IMR-90 (cell line): ENCODE data around the gene DNAH17. TPM values are rescaled to one million over a fixed set of nuclear protein-coding genes. Genes with fewer than 3 reads are reported as not detected.

Source experiments
- ATAC-seq: fragments of 200-7000 bp; cut with Tn5 transposase; 2 replicates; pipeline ENCODE4 v1.9.1; 2020; ENCODE audit warnings: low read depth, mild to moderate bottlenecking, moderate library complexity
- BruUV-seq: library from RNA; stranded (reverse); fragments of 400-500 nt; replicated peaks from 2 replicates; lab custom pipeline; 2021; lab: Mats Ljungman, UMichigan
- CTCF ChIA-PET: fragments of 300-600 bp; formaldehyde crosslinking; extraction: SDS; loops from one replicate; lab custom pipeline; 2021; ENCODE audit warnings: antibody characterized with exemption; lab: Yijun Ruan, JAX
- POLR2A ChIA-PET: fragments of 300-600 bp; sonication (Branson Sonifier 250); formaldehyde crosslinking; loops from one replicate; lab custom pipeline; 2022; ENCODE audit warnings: antibody characterized with exemption; ENCODE audit not compliant: unreplicated experiment; lab: Charles Lee
- DNase-seq: peaks from one replicate; pipeline ENCODE4 v3.0.0; 2013
- H2AFZ ChIP-seq: replicated peaks from 2 replicates; pipeline ENCODE3; 2013; ENCODE audit warnings: low read length, mild to moderate bottlenecking; ENCODE audit not compliant: poor library complexity
- H2AK5ac ChIP-seq: 2 replicates; pipeline ENCODE4 v1.6.1; 2013; ENCODE audit warnings: low read depth, low read length, inconsistent platforms
- H2AK9ac ChIP-seq: replicated peaks from 2 replicates; pipeline ENCODE3; 2013; ENCODE audit warnings: mild to moderate bottlenecking, low read depth, low read length, moderate library complexity; ENCODE audit not compliant: poor library complexity
- H2BK120ac ChIP-seq: 2 replicates; pipeline ENCODE4 v1.6.1; 2013; ENCODE audit warnings: low read depth, low read length, inconsistent platforms
- H2BK15ac ChIP-seq: 3 replicates; pipeline ENCODE4 v1.6.1; 2013; ENCODE audit warnings: low read depth, low read length, inconsistent platforms
- H2BK20ac ChIP-seq: 2 replicates; pipeline ENCODE4 v1.6.1; 2013; ENCODE audit warnings: low read depth, mild to moderate bottlenecking, inconsistent platforms, low read length, moderate library complexity
- H2BK5ac ChIP-seq: 2 replicates; pipeline ENCODE4 v1.6.1; 2013; ENCODE audit warnings: mild to moderate bottlenecking, low read depth, low read length, inconsistent platforms; ENCODE audit not compliant: poor library complexity, severe bottlenecking
- H3K14ac ChIP-seq: replicated peaks from 2 replicates; pipeline ENCODE4 v1.6.1; 2013; ENCODE audit warnings: low read depth, low read length, inconsistent platforms
- H3K18ac ChIP-seq: 2 replicates; pipeline ENCODE4 v1.6.1; 2013; ENCODE audit warnings: low read depth, low read length, control low read depth
- H3K23ac ChIP-seq: 2 replicates; pipeline ENCODE4 v1.6.1; 2013; ENCODE audit warnings: low read depth, low read length, inconsistent platforms
- H3K27ac ChIP-seq: 2 replicates; pipeline ENCODE4 v1.5.1; 2013; ENCODE audit warnings: mild to moderate bottlenecking, control low read depth, low read length; ENCODE audit not compliant: insufficient read depth
- H3K27me3 ChIP-seq: 2 replicates; pipeline ENCODE4 v1.6.1; 2013; ENCODE audit warnings: low read length; ENCODE audit not compliant: control insufficient read depth, insufficient read depth
- H3K36me3 ChIP-seq: 2 replicates; pipeline ENCODE4 v1.6.1; 2013; ENCODE audit warnings: low read length, mixed read lengths; ENCODE audit not compliant: control insufficient read depth, insufficient read depth
- H3K4ac ChIP-seq: 2 replicates; pipeline ENCODE4 v1.6.1; 2013; ENCODE audit warnings: low read depth, low read length, inconsistent platforms
- H3K4me1 ChIP-seq: 2 replicates; pipeline ENCODE4 v1.6.1; 2013; ENCODE audit warnings: low read length, mixed read lengths; ENCODE audit not compliant: control insufficient read depth, insufficient read depth
- H3K4me2 ChIP-seq: 2 replicates; pipeline ENCODE4 v1.6.1; 2013; ENCODE audit warnings: low read depth, mild to moderate bottlenecking, control low read depth, low read length, moderate library complexity
- H3K4me3 ChIP-seq: 2 replicates; pipeline ENCODE4 v1.5.1; 2013; ENCODE audit warnings: low read depth, mild to moderate bottlenecking, control low read depth, low read length, moderate library complexity; ENCODE audit not compliant: insufficient read depth
- H3K56ac ChIP-seq: 2 replicates; pipeline ENCODE4 v1.6.1; 2013; ENCODE audit warnings: low read length, inconsistent platforms; ENCODE audit not compliant: insufficient read depth; ENCODE audit errors: extremely low read depth
- H3K79me1 ChIP-seq, 2 experiments: 2 replicates each; pipeline ENCODE4 v1.6.1; 2013; ENCODE audit warnings: low read length in 2 of 2, inconsistent platforms in 1 of 2, low read depth in 1 of 2
- H3K9ac ChIP-seq: 2 replicates; pipeline ENCODE4 v1.6.1; 2013; ENCODE audit warnings: low read depth, low read length, control low read depth
- H3K9me1 ChIP-seq: 2 replicates; pipeline ENCODE4 v1.6.1; 2013; ENCODE audit warnings: low read length, inconsistent platforms; ENCODE audit not compliant: insufficient read depth
- H3K9me3 ChIP-seq: 2 replicates; pipeline ENCODE4 v1.6.1; 2013; ENCODE audit warnings: low read length; ENCODE audit not compliant: control insufficient read depth, insufficient read depth
- H4K20me1 ChIP-seq: 2 replicates; pipeline ENCODE4 v1.6.1; 2013; ENCODE audit warnings: low read length, inconsistent platforms; ENCODE audit not compliant: insufficient read depth
- H4K5ac ChIP-seq: 2 replicates; pipeline ENCODE4 v1.6.1; 2013; ENCODE audit warnings: mild to moderate bottlenecking, low read depth, low read length, control low read depth
- H4K8ac ChIP-seq, 2 experiments: 2 replicates each; pipeline ENCODE4 v1.6.1; 2013; ENCODE audit warnings: low read depth in 2 of 2, low read length in 2 of 2, control low read depth in 1 of 2, inconsistent platforms in 1 of 2
- H4K91ac ChIP-seq: 2 replicates; pipeline ENCODE4 v1.6.1; 2013; ENCODE audit warnings: low read depth, low read length, inconsistent platforms; ENCODE audit not compliant: insufficient read depth
- BHLHE40 ChIP-seq: fragments of 150-350 bp; IDR thresholded peaks from 2 replicates; pipeline ENCODE4 v1.6.1; 2016; ENCODE audit warnings: mild to moderate bottlenecking, low read depth, low read length
- CTCF ChIP-seq: conservative IDR thresholded peaks from 2 replicates; pipeline ENCODE4 v1.5.1; 2012; ENCODE audit warnings: mild to moderate bottlenecking, low read depth, low read length, improper control_type of control experiment
- FOS ChIP-seq: fragments of 150-350 bp; IDR thresholded peaks from 2 replicates; pipeline ENCODE4 v1.6.1; 2016; ENCODE audit warnings: low read depth, low read length
- MAFK ChIP-seq: IDR thresholded peaks from 2 replicates; pipeline ENCODE4 v1.6.1; 2012; ENCODE audit warnings: low read depth, low read length, improper control_type of control experiment
- NFE2L2 ChIP-seq: fragments of 150-350 bp; IDR thresholded peaks from 2 replicates; pipeline ENCODE4 v1.6.1; 2016; ENCODE audit warnings: low read depth, mild to moderate bottlenecking, low read length
- RFX5 ChIP-seq: IDR thresholded peaks from 2 replicates; pipeline ENCODE4 v1.8.0; 2012; ENCODE audit warnings: low read depth, mild to moderate bottlenecking, low read length, moderate library complexity
- WGBS, 2 experiments: methylation state at CpG; one replicate each; pipeline versions ENCODE4 v1.1.5 to v1.1.7; 2013; ENCODE audit warnings: missing lambda C conversion rate in 2 of 2; ENCODE audit not compliant: insufficient read length in 1 of 2; ENCODE audit errors: extremely low coverage in 2 of 2; 5-methylcytosine and 5-hydroxymethylcytosine counted together
- dilution Hi-C: fragments of 300-500 bp; cut with HindIII; formaldehyde crosslinking; loops from one replicate; pipeline ENCODE4 v1.14.3; 2018; ENCODE audit warnings: low sequenced_read_pairs; ENCODE audit not compliant: unreplicated experiment
- in situ Hi-C: fragments of 300-500 bp; cut with MboI; formaldehyde crosslinking; loops from 3 replicates; pipeline ENCODE4 v1.14.3; 2019; ENCODE audit warnings: low sequenced_read_pairs, inconsistent platforms, mixed read lengths
- intact Hi-C: fragments of 100-400 bp; cut with micrococcal nuclease; formaldehyde crosslinking; loops from 2 replicates; pipeline ENCODE4 v1.10.0; 2022
- polyA plus RNA-seq, 3 experiments: library from polyadenylated mRNA; depleted of rRNA; stranded (reverse); fragments of >200 nt; gene quantifications; 2 replicates each; pipeline ENCODE4 v1.2.3, GENCODE V29; 2012; ENCODE audit warnings: low replicate concordance in 1 of 3
- total RNA-seq: library from RNA; depleted of rRNA; stranded (reverse); fragments of >200 nt; gene quantifications from 2 replicates; pipeline ENCODE4 v1.2.3, GENCODE V29; 2012

Gene DNAH17
- total and polyA plus RNA-seq, 2 of the 4 experiments (the other 2 are of a cell fraction) = not detected

- H2BK20ac ChIP-seq = no peak overlapping the region
- H2BK15ac ChIP-seq = no peak overlapping the region
- no peak overlapping the region for H3K4me3 ChIP-seq
- CTCF ChIA-PET = no interaction called here
- H4K91ac ChIP-seq = no peak overlapping the region
- H2BK5ac ChIP-seq = no peak overlapping the region
- intact Hi-C loops = no loop called here
- no peak overlapping the region for H4K5ac ChIP-seq
- TF ChIP-seq RFX5 (no peak), NFE2L2 (no peak), CTCF (no peak), FOS (no peak), BHLHE40 (no peak), MAFK (no peak)
- H3K79me1 ChIP-seq = no peaks in the 10 kb centered on the region
- no TSS peak for BruUV-seq
- no peaks in the 10 kb centered on the region for H3K9me3 ChIP-seq
- no peak overlapping the region for H2BK120ac ChIP-seq
- H3K27ac ChIP-seq = no peak overlapping the region
- no peak overlapping the region for H3K23ac ChIP-seq
- no peak overlapping the region for H3K9ac ChIP-seq
- H4K8ac ChIP-seq = no peak overlapping the region
- no CpG with 5 or more reads among the region's 8 CpGs for WGBS, 2 experiments
- no peak overlapping the region for H2AK5ac ChIP-seq
- H3K36me3 ChIP-seq = no peaks in the 10 kb centered on the region
- H3K4ac ChIP-seq = no peak overlapping the region
- H3K9me1 ChIP-seq = no peaks in the 10 kb centered on the region
- H3K27me3 ChIP-seq = peaks cover 7% of the 10 kb centered on the region
- H3K14ac ChIP-seq = no peak overlapping the region
- H2AFZ ChIP-seq = no peak overlapping the region
- DNase-seq (no peak), ATAC-seq (no peak)
- dilution Hi-C loops = no loop called here
- H4K20me1 ChIP-seq = no peaks in the 10 kb centered on the region; the same call in 1 of the 2 replicates
- H3K4me1 ChIP-seq = no peaks in the 10 kb centered on the region
- POLR2A ChIA-PET = no interaction called here
- no peak overlapping the region for H3K56ac ChIP-seq
- H3K18ac ChIP-seq = no peak overlapping the region
- peak overlapping the region; percentile 45 for H2AK9ac ChIP-seq
- no peak overlapping the region for H3K4me2 ChIP-seq
- in situ Hi-C loops = no loop called here
Measured at GRCh38 chr17:78462148-78462547, 115.0 kb downstream of the DNAH17 start.
